H1 (cell line): ENCODE results near the gene PDE4D. TPM values are rescaled to one million over a fixed set of nuclear protein-coding genes. Genes with fewer than 3 reads are reported as not detected.

ENCODE experiments used
- CTCF ChIA-PET: fragments of 300-600 bp; sonication (Branson Sonifier 250); formaldehyde crosslinking; loops from one replicate; lab custom pipeline; 2021; ENCODE audit not compliant: partially characterized antibody; lab: Charles Lee
- POLR2A ChIA-PET: fragments of 300-600 bp; sonication (Branson Sonifier 250); formaldehyde crosslinking; loops from one replicate; lab custom pipeline; 2021; ENCODE audit warnings: inconsistent platforms; ENCODE audit not compliant: partially characterized antibody; lab: Charles Lee
- DNase-seq, 2 experiments: peaks; one replicate each; pipeline versions ENCODE4 v3.0.0 to v3.0.0-alpha.2; 2010 to 2022; ENCODE audit warnings: low spot score in 2 of 2, low read depth in 1 of 2, mixed read lengths in 1 of 2
- FAIRE-seq: peaks from 2 replicates; lab custom pipeline; 2011; peaks lifted over from hg19 to GRCh38; lab: Jason Lieb, UNC
- H2AFZ ChIP-seq: 2 replicates; pipeline ENCODE4 v1.8.1; 2012; ENCODE audit warnings: low read length, inconsistent platforms
- H2AK5ac ChIP-seq: 2 replicates; pipeline ENCODE4 v1.6.1; 2013; ENCODE audit warnings: low read depth, low read length
- H2BK120ac ChIP-seq: replicated peaks from 2 replicates; pipeline ENCODE3; 2013; ENCODE audit warnings: low read depth, low read length, inconsistent platforms
- H2BK12ac ChIP-seq: 2 replicates; pipeline ENCODE4 v1.6.1; 2013; ENCODE audit warnings: low read depth, low read length
- H2BK15ac ChIP-seq: 2 replicates; pipeline ENCODE4 v1.6.1; 2013; ENCODE audit warnings: low read length
- H2BK20ac ChIP-seq: 2 replicates; pipeline ENCODE4 v1.6.1; 2013; ENCODE audit warnings: low read length
- H2BK5ac ChIP-seq: 2 replicates; pipeline ENCODE4 v1.6.1; 2013; ENCODE audit warnings: low read depth, low read length
- H3K14ac ChIP-seq: 2 replicates; pipeline ENCODE4 v1.6.1; 2013; ENCODE audit warnings: inconsistent platforms; ENCODE audit not compliant: insufficient read length
- H3K18ac ChIP-seq: 2 replicates; pipeline ENCODE4 v1.6.1; 2013; ENCODE audit warnings: low read length; ENCODE audit errors: extremely low read depth
- H3K23ac ChIP-seq: 2 replicates; pipeline ENCODE4 v1.6.1; 2013; ENCODE audit warnings: inconsistent platforms; ENCODE audit not compliant: insufficient read length
- H3K23me2 ChIP-seq: 2 replicates; pipeline ENCODE4 v1.6.1; 2013; ENCODE audit warnings: low read depth, low read length
- H3K27ac ChIP-seq: 2 replicates; pipeline ENCODE4 v1.6.1; 2011; ENCODE audit warnings: low read depth, low read length, inconsistent platforms
- H3K27me3 ChIP-seq, 4 experiments: replicated peaks in 1 of 4; 1 replicate in 1 of 4; 2 replicates in 3 of 4; pipeline versions ENCODE4 v1.6.1 to v1.8.1; 2011 to 2013; ENCODE audit warnings: low read length in 3 of 4, mild to moderate bottlenecking in 3 of 4, inconsistent platforms in 2 of 4, mixed read lengths in 2 of 4, moderate library complexity in 1 of 4; ENCODE audit not compliant: control insufficient read depth in 3 of 4, insufficient read depth in 3 of 4; ENCODE audit errors: extremely low read depth in 1 of 4
- H3K36me3 ChIP-seq, 4 experiments: 2 replicates each; pipeline versions ENCODE4 v1.6.1 to v1.8.1; 2011 to 2013; ENCODE audit warnings: mild to moderate bottlenecking in 4 of 4, low read length in 3 of 4, moderate library complexity in 2 of 4, control low read depth in 1 of 4, inconsistent platforms in 1 of 4; ENCODE audit not compliant: insufficient read depth in 4 of 4, control insufficient read depth in 2 of 4
- H3K4ac ChIP-seq: replicated peaks from 2 replicates; pipeline ENCODE3; 2013; ENCODE audit warnings: low read length, low read depth, mixed read lengths, inconsistent platforms; ENCODE audit not compliant: insufficient read length
- H3K4me1 ChIP-seq, 4 experiments: replicated peaks in 1 of 4; 1 replicate in 1 of 4; 2 replicates in 3 of 4; pipeline versions ENCODE4 v1.6.1 to v1.8.1; 2011 to 2013; ENCODE audit warnings: low read length in 3 of 4, inconsistent platforms in 2 of 4, mixed read lengths in 1 of 4; ENCODE audit not compliant: insufficient read depth in 4 of 4, control insufficient read depth in 3 of 4
- H3K4me2 ChIP-seq, 2 experiments: 2 replicates each; pipeline versions ENCODE4 v1.6.1 to v1.8.1; 2011 to 2013; ENCODE audit warnings: low read depth in 2 of 2, low read length in 2 of 2, control low read depth in 1 of 2, inconsistent platforms in 1 of 2, mild to moderate bottlenecking in 1 of 2; ENCODE audit not compliant: insufficient read depth in 1 of 2
- H3K4me3 ChIP-seq, 4 experiments: fragments of 200-600, 300-600 bp in 1 of 4; sonication (generic), shearing (Covaris generic), sonication (Bioruptor Twin) in 1 of 4; 2 replicates each; pipeline versions ENCODE4 v1.5.1 to v1.8.1; 2011 to 2016; ENCODE audit warnings: low read length in 4 of 4, low read depth in 3 of 4, control low read depth in 2 of 4, inconsistent platforms in 2 of 4, mild to moderate bottlenecking in 2 of 4, mixed read lengths in 1 of 4, moderate library complexity in 1 of 4; ENCODE audit not compliant: insufficient read depth in 2 of 4; ENCODE audit errors: extremely low read depth in 1 of 4
- H3K56ac ChIP-seq: replicated peaks from 2 replicates; pipeline ENCODE3; 2013; ENCODE audit warnings: low read depth, mild to moderate bottlenecking, mixed read lengths, low read length, inconsistent platforms; ENCODE audit not compliant: insufficient read length
- H3K79me1 ChIP-seq: 2 replicates; pipeline ENCODE4 v1.6.1; 2013; ENCODE audit warnings: low read depth, low read length, control low read depth
- H3K79me2 ChIP-seq, 2 experiments: 2 replicates each; pipeline versions ENCODE4 v1.6.1 to v1.8.1; 2012 to 2013; ENCODE audit warnings: low read length in 2 of 2, mild to moderate bottlenecking in 2 of 2, inconsistent platforms in 1 of 2; ENCODE audit not compliant: insufficient read depth in 2 of 2, control insufficient read depth in 1 of 2
- H3K9ac ChIP-seq, 4 experiments: replicated peaks in 1 of 4; 1 replicate in 1 of 4; 2 replicates in 3 of 4; pipeline versions ENCODE4 v1.6.1 to v1.8.1; 2011 to 2013; ENCODE audit warnings: low read depth in 3 of 4, low read length in 3 of 4, control low read depth in 2 of 4, mild to moderate bottlenecking in 2 of 4, moderate library complexity in 2 of 4, inconsistent platforms in 1 of 4; ENCODE audit errors: extremely low read depth in 1 of 4
- H3K9me3 ChIP-seq, 2 experiments: 2 replicates each; pipeline versions ENCODE4 v1.6.1 to v1.8.1; 2012 to 2013; ENCODE audit warnings: mild to moderate bottlenecking in 2 of 2, moderate library complexity in 2 of 2, control low read depth in 1 of 2, inconsistent platforms in 1 of 2, low read depth in 1 of 2, low read length in 1 of 2, mixed read lengths in 1 of 2; ENCODE audit not compliant: insufficient read depth in 2 of 2
- H4K20me1 ChIP-seq, 2 experiments: replicated peaks in 1 of 2; 2 replicates each; pipeline versions ENCODE3 to v1.8.1; 2011 to 2013; ENCODE audit warnings: inconsistent platforms in 2 of 2, low read length in 2 of 2, mild to moderate bottlenecking in 1 of 2; ENCODE audit not compliant: insufficient read depth in 2 of 2, control insufficient read depth in 1 of 2
- H4K5ac ChIP-seq: 2 replicates; pipeline ENCODE4 v1.6.1; 2013; ENCODE audit warnings: low read length, low read depth, mixed read lengths, inconsistent platforms; ENCODE audit not compliant: insufficient read length
- H4K8ac ChIP-seq: 2 replicates; pipeline ENCODE4 v1.8.0; 2013; ENCODE audit warnings: mild to moderate bottlenecking, moderate library complexity, low read length, inconsistent platforms; ENCODE audit not compliant: insufficient read depth; ENCODE audit errors: extremely low read depth
- H4K91ac ChIP-seq: replicated peaks from 2 replicates; pipeline ENCODE3; 2013; ENCODE audit warnings: low read length, mixed read lengths, inconsistent platforms; ENCODE audit not compliant: insufficient read length
- BRCA1 ChIP-seq: IDR thresholded peaks from 2 replicates; pipeline ENCODE4 v1.6.1; 2012; ENCODE audit warnings: low read depth, low read length, improper control_type of control experiment
- WGBS, 2 experiments: shearing (Covaris generic) in 1 of 2; methylation state at CpG; one replicate each; pipeline versions ENCODE4 v1.1.6 to v1.1.7; 2013 to 2015; ENCODE audit warnings: low lambda C conversion rate in 2 of 2, mixed read lengths in 2 of 2, inconsistent platforms in 1 of 2, low coverage in 1 of 2, missing lambda C conversion rate in 1 of 2; ENCODE audit not compliant: insufficient replicate concordance in 2 of 2, insufficient coverage in 1 of 2, insufficient read length in 1 of 2; ENCODE audit errors: extremely low coverage in 1 of 2, missing lambda C conversion rate in 1 of 2; 5-methylcytosine and 5-hydroxymethylcytosine counted together
- polyA plus RNA-seq, 7 experiments: library from polyadenylated mRNA; depleted of rRNA in 3 of 7; stranded (reverse) in 5 of 7; unstranded in 2 of 7; fragments of >200 nt in 5 of 7; fragments of 200-250 nt in 2 of 7; gene quantifications; 1 replicate in 5 of 7; 2 replicates in 1 of 7; 4 replicates in 1 of 7; pipeline versions ENCODE4 v1.2.1 to v1.2.3, GENCODE V29; 2011 to 2013; ENCODE audit warnings: missing spikeins in 2 of 7, mixed read lengths in 2 of 7
- total RNA-seq: library from RNA; stranded (reverse); fragmentation: NEBNext Ultra II Directional; extraction: Animal tissue kit (Norgen Biotek cat#: 25700); gene quantifications from 2 replicates; pipeline ENCODE4 v1.2.1, GENCODE V29; 2021

The PDE4D gene
- total and polyA plus RNA-seq, 2 of the 8 experiments (the other 6 are each of a cell fraction or from before 2014, with no cell fraction given) = 2.3 to 3.7 TPM

GRCh38 chr5:59168067-59168466 lies 725.5 kb downstream of the PDE4D start:
- Histone ChIP-seq H3K79me1 (no peaks in the 10 kb centered on the region), H3K27ac (no peak overlapping the region), H2BK15ac (no peak overlapping the region), H2BK120ac (no peak overlapping the region), H3K4me3 (no peak overlapping the region), H4K8ac (no peak overlapping the region), H3K4ac (no peak overlapping the region), H2BK5ac (no peak overlapping the region), H2AFZ (no peak overlapping the region), H3K23ac (no peak overlapping the region), H3K14ac (no peak overlapping the region), H2AK5ac (no peak overlapping the region), H3K9ac (no peak overlapping the region), H3K79me2 (no peaks in the 10 kb centered on the region), H2BK20ac (no peak overlapping the region), H4K5ac (no peak overlapping the region), H3K18ac (no peak overlapping the region), H4K91ac (no peak overlapping the region), H3K56ac (no peak overlapping the region), H2BK12ac (no peak overlapping the region), H3K4me1 (no peaks in the 10 kb centered on the region; a peak in 1 of 7 replicates), H3K27me3 (no peaks in the 10 kb centered on the region), H3K9me3 (no peaks in the 10 kb centered on the region), H3K4me2 (no peak overlapping the region), H3K36me3 (no peaks in the 10 kb centered on the region), H3K23me2 (no peaks in the 10 kb centered on the region), H4K20me1 (no peaks in the 10 kb centered on the region)
- DNase-seq (no peak), FAIRE-seq (no peak)
- TF ChIP-seq BRCA1 = no peak
- WGBS, 2 experiments = 87% methylated on average over 6 of the region's 6 CpGs; no CpG with 5 or more reads in 1 of the 2 experiments
- POLR2A ChIA-PET = interaction anchor here (1.2 kb wide), 1 partner anchor 12 kb away, joined by 4 read pairs; no protein-coding TSS in a partner anchor
- CTCF ChIA-PET = interaction anchor here (0.6 to 1.4 kb wide), 6 partner anchors 9 to 213 kb away, joined by 3 to 7 read pairs (median 3); no protein-coding TSS in a partner anchor
